Lower leg skin (tissue), 4 donors: Measurements from ENCODE around the gene ETNK1. TPM values are rescaled to one million over a fixed set of nuclear protein-coding genes. Genes with fewer than 3 reads are reported as not detected.

Experiments used
- DNase-seq, 2 donors: peaks; one replicate each; pipeline ENCODE4 v3.0.0-alpha.2; 2019; ENCODE audit warnings: low spot score in 2 of 2
- H3K4me3 ChIP-seq: fragments of 200-600 bp; sonication (generic); 2 replicates; pipeline ENCODE4 v1.5.1; 2017; ENCODE audit warnings: mild to moderate bottlenecking, low read depth; ENCODE audit not compliant: poor library complexity, severe bottlenecking
- POLR2A ChIP-seq, 2 donors: fragments of 450-650 bp; IDR thresholded peaks; one replicate each; pipeline ENCODE4 v1.6.1; 2016 to 2017; ENCODE audit warnings: antibody characterized with exemption in 2 of 2, mild to moderate bottlenecking in 1 of 2, moderate library complexity in 1 of 2
- WGBS, 2 donors: methylation state at CpG; one replicate each; pipeline ENCODE4 v1.1.5; 2018; 5-methylcytosine and 5-hydroxymethylcytosine counted together
- intact Hi-C: fragments of 100-400 bp; cut with DNase I; formaldehyde crosslinking; loops from one replicate; pipeline ENCODE4 v1.15.0; 2023; ENCODE audit warnings: low total_unique reads
- total RNA-seq, 4 donors: library from RNA; depleted of rRNA; stranded (reverse); fragments of >200 nt; gene quantifications; one replicate each; pipeline ENCODE4 v1.1.0, GENCODE V29; 2016
- TF ChIP-seq, protein P1 (sequence below), 3 donors: fragments of 450-650 bp; IDR thresholded peaks; one replicate each; pipeline ENCODE4 v1.5.1; 2016; ENCODE audit warnings: antibody characterized with exemption in 3 of 3, mild to moderate bottlenecking in 3 of 3, moderate library complexity in 2 of 3

Gene ETNK1
- total RNA-seq, 4 donors from 2014 or later, result 21.1 to 35.1 (median 23.4) TPM

DNA sequence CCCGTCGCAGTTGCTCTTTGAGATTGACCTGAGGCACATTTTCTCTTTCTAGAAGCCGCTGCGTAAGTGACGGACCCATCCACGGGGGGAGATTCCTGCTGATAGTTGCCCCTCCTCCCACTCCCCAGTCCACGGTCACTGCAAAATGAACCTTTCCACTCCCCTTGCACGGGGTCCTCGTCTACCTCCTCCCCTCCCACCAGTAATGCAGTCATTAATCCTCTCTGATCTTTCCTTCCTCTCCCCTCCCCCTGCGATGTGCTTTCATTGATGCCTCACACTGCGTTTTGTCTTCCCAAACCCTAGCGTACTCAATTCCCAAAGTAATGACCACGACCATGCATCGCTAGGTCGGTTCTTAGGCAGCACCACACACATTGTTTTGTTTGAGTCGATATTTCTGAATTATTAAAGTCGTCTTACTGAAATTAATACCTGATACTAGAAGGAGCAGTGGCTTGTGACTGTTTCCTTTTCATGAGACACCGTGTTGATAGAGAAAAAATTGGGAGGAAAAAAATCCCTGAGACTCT lies 857 bp downstream of the ETNK1 start:
- H3K4me3 ChIP-seq, result peak overlapping the region; percentile 76
- peak in 1 of 2 donors; percentile 22 for DNase-seq
- 0% methylated on average over 18 of the region's 18 CpGs for WGBS, 2 donors
- TF ChIP-seq, protein P1, sequence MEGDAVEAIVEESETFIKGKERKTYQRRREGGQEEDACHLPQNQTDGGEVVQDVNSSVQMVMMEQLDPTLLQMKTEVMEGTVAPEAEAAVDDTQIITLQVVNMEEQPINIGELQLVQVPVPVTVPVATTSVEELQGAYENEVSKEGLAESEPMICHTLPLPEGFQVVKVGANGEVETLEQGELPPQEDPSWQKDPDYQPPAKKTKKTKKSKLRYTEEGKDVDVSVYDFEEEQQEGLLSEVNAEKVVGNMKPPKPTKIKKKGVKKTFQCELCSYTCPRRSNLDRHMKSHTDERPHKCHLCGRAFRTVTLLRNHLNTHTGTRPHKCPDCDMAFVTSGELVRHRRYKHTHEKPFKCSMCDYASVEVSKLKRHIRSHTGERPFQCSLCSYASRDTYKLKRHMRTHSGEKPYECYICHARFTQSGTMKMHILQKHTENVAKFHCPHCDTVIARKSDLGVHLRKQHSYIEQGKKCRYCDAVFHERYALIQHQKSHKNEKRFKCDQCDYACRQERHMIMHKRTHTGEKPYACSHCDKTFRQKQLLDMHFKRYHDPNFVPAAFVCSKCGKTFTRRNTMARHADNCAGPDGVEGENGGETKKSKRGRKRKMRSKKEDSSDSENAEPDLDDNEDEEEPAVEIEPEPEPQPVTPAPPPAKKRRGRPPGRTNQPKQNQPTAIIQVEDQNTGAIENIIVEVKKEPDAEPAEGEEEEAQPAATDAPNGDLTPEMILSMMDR (IDR thresholded peaks at IDR 0.05), result no peak
- intact Hi-C loops, result loop anchor here (5.0 kb wide), 1 partner anchor 84 kb away; the partner anchor contains the start of gene C2CD5

DNA sequence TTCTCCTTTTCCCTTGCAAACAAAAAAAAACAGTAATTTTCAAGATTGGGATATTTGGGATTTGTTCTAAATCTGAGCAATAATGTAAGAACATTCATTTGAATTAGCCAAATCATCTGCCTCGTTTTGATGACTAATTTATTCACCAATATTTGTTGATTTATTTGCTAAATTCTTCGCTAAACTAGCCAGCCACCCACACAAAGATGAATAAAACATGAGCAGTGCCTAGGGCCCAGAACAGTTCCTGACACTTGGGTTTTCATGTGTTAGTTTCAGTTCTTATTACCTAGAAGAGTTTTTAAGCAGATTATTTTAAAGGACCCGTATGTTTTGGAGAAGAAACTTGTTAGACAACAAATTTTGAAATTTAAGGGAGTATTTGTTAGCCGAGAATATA lies 1.4 kb downstream of the ETNK1 start:
- TF ChIP-seq, protein P1 (IDR thresholded peaks at IDR 0.05), result no peak
- TF ChIP-seq POLR2A (IDR thresholded peaks at IDR 0.05), result no peak
- intact Hi-C loops, result loop anchor here (5.0 kb wide), 1 partner anchor 84 kb away; the partner anchor contains the start of gene C2CD5
- 4 to 5% methylated on average over 4 of the region's 4 CpGs for WGBS, 2 donors
- peak overlapping the region; percentile 76 for H3K4me3 ChIP-seq
- DNase-seq, result no peak

DNA sequence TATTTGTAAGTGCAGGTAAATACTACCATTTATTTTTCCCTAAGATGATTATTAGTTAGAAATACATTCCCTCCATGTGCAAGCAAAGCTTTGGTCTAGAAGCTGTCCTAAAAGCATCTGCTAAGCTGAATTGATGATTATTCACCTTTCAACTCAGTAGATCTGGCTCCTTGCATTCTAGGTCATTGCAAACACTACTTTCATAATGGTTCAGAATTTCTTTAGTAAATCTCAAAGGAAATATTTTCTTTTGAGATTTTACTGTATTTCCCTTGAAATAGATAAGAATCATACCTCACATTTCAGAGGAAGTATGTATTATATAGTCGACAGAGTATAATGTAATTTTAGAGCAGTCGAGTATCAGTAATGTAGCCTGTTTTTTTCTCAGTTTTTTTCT lies 2.4 kb downstream of the ETNK1 start:
- no peak overlapping the region for H3K4me3 ChIP-seq
- DNase-seq, result no peak
- TF ChIP-seq POLR2A (IDR thresholded peaks at IDR 0.05), result no peak
- TF ChIP-seq, protein P1 (IDR thresholded peaks at IDR 0.05), result no peak
- intact Hi-C loops, result loop anchor here (5.0 kb wide), 1 partner anchor 85 kb away; the partner anchor contains the start of gene C2CD5
- 28 to 37% methylated on average over 2 of the region's 2 CpGs for WGBS, 2 donors

DNA sequence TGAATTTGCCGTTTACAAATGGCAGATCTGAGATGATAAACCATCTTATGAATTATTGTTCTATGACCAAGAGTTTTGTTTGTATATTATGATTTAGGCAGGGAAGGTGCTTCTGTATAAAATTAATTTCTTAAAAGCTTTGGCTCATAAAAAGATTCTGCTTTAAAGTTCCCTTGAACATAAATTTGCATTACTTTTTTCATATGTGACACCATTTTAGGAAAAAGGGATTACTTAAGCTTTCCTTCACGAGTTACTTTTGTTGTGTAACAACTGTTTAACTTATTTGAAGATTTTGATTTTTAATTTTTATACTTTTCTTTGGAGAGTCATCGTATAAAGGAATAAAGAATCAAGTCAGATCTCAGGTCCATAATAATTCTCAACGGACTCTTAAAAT lies 3.3 kb downstream of the ETNK1 start:
- no peak overlapping the region for H3K4me3 ChIP-seq
- intact Hi-C loops, result loop anchor here (5.0 kb wide), 1 partner anchor 86 kb away; the partner anchor contains the start of gene C2CD5
- TF ChIP-seq POLR2A (IDR thresholded peaks at IDR 0.05), result no peak
- TF ChIP-seq, protein P1 (IDR thresholded peaks at IDR 0.05), result no peak

DNA sequence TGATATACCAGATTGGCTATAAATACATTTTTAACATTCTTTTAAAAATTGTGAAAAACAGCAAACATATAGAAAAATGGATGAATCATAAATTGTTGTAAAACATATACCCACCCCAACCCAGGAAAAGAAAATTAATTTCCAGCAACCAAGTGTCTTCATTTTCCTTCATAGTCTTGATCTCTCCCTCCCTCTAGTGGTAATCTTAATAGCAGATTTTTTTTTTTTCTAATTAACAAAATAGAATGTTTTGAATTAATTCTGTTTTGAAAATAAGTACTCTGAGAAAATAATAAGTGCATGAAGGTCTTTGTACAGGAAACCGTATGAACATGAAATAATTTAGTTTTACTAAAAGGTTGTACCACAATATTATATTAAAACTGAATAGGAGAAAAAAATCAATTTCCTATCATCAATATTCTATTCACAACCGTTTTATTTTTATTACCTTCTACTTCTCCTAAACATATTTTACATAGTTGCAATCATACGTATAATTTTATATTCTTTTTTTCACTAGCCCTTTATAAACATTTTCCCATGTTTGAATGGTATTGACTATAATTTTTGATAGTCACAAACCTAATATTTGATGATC lies 7.0 kb downstream of the ETNK1 start:
- intact Hi-C loops, result no loop called here
- no peak overlapping the region for H3K4me3 ChIP-seq
- TF ChIP-seq, protein P1 (IDR thresholded peaks at IDR 0.05), result no peak
- TF ChIP-seq POLR2A (IDR thresholded peaks at IDR 0.05), result no peak
- WGBS, 2 donors, result 55 to 59% methylated on average over 3 of the region's 3 CpGs
- DNase-seq, result no peak

More for the DNA sequence above, 3.3 kb downstream of the ETNK1 start:
- DNase-seq, result no peak
- 54 to 58% methylated on average over 4 of the region's 4 CpGs for WGBS, 2 donors
